AG04450 (cell line): Measurements from ENCODE around the gene JMJD6. TPM values are rescaled to one million over a fixed set of nuclear protein-coding genes. Genes with fewer than 3 reads are reported as not detected.

Experiments
- CTCF ChIA-PET: fragments of 300-600, 350-600 bp; formaldehyde crosslinking; extraction: SDS; loops from one replicate; lab custom pipeline; 2022; ENCODE audit warnings: antibody characterized with exemption, inconsistent platforms; lab: Charles Lee
- POLR2A ChIA-PET: fragments of 350-600 bp; formaldehyde crosslinking; extraction: SDS; loops from one replicate; lab custom pipeline; 2021; ENCODE audit warnings: antibody characterized with exemption, inconsistent platforms; lab: Yijun Ruan, JAX
- DNase-seq: peaks from one replicate; pipeline ENCODE4 v3.0.0-alpha.2; 2011; ENCODE audit warnings: low read depth, low spot score
- H3K27ac ChIP-seq: one replicate; pipeline ENCODE4 v1.5.1; 2012; ENCODE audit warnings: low read depth, low read length, control low read depth
- H3K27me3 ChIP-seq: one replicate; pipeline ENCODE4 v1.6.0; 2012; ENCODE audit warnings: low read length; ENCODE audit not compliant: control insufficient read depth, insufficient read depth
- H3K4me3 ChIP-seq: 2 replicates; pipeline ENCODE4 v1.5.1; 2011; ENCODE audit warnings: mild to moderate bottlenecking, low read depth, low read length, control low read depth
- H3K9me3 ChIP-seq: 2 replicates; pipeline ENCODE4 v1.5.1; 2012; ENCODE audit warnings: low read length; ENCODE audit not compliant: control insufficient read depth, insufficient read depth
- polyA plus RNA-seq: library from polyadenylated mRNA; depleted of rRNA; stranded (reverse); fragments of >200 nt; gene quantifications from 2 replicates; pipeline ENCODE4 v1.2.3, GENCODE V29; 2011; rRNA removed
- small RNA-seq: library from RNA; depleted of rRNA; stranded (forward); fragments of <200 nt; gene quantifications from one replicate; pipeline ENCODE3, GENCODE V24; 2012; ENCODE audit warnings: low read depth; ENCODE audit not compliant: insufficient read length
- TF ChIP-seq, protein P1 (sequence below): IDR thresholded peaks from 2 replicates; pipeline ENCODE4 v1.5.1; 2011; ENCODE audit warnings: low read depth, low read length, control low read depth, inconsistent platforms

The JMJD6 gene
- polyA plus RNA-seq, 1 experiment = 12.4 TPM

DNA sequence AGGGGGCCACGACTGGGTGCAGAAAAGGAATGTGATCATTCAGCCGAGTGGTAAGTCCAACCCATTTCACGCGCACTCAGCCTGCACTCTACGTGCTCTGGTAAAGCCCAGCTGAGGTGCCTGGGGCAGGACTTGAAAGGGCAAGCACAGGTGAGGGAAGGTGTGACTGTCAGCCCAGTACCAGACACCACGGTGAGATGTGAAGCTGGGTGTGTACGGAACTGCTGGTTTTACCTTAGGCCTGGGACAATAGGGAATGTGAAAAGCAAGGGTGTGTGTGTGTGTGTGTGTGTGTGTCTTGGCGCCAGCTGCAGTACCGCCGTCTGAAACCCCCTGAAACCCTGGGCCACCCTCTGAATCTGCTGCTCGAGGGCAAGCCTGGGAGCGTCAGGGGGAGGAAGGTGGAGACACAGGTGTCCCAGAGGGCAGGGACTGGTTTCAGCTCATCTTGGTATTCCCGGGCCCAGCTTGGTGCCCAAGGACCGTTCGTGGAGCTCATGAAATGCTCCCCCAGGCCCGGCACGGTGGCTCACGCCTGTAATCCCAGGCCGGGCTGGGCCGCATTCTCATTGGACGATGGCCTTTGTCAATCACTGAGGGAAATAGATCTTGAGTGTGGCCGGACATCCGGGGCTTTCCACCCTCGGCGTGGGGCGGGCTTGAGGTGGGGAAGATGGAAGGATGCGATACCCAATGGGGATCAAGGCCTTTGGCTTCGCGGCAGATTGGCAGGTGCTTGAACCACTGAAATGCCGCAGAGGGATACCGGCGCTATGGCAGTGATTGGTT is 55.1 kb downstream of the JMJD6 start:
- Histone ChIP-seq H3K27me3 (no peaks in the 10 kb centered on the region), H3K27ac (peak overlapping the region; percentile 61), H3K4me3 (peak overlapping the region; percentile 75), H3K9me3 (no peaks in the 10 kb centered on the region)
- POLR2A ChIA-PET = interaction anchor here (0.6 to 2.1 kb wide), 13 partner anchors 12 to 167 kb away, joined by 3 to 9 read pairs (median 3); partner anchors contain the start of genes JMJD6, METTL23 and MXRA7
- TF ChIP-seq, protein P1, sequence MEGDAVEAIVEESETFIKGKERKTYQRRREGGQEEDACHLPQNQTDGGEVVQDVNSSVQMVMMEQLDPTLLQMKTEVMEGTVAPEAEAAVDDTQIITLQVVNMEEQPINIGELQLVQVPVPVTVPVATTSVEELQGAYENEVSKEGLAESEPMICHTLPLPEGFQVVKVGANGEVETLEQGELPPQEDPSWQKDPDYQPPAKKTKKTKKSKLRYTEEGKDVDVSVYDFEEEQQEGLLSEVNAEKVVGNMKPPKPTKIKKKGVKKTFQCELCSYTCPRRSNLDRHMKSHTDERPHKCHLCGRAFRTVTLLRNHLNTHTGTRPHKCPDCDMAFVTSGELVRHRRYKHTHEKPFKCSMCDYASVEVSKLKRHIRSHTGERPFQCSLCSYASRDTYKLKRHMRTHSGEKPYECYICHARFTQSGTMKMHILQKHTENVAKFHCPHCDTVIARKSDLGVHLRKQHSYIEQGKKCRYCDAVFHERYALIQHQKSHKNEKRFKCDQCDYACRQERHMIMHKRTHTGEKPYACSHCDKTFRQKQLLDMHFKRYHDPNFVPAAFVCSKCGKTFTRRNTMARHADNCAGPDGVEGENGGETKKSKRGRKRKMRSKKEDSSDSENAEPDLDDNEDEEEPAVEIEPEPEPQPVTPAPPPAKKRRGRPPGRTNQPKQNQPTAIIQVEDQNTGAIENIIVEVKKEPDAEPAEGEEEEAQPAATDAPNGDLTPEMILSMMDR = no peak
- CTCF ChIA-PET = interaction anchor here (0.6 to 2.0 kb wide), 8 partner anchors 9 to 168 kb away, joined by 3 to 15 read pairs (median 3); no protein-coding TSS in a partner anchor
- DNase-seq = peak; percentile 100

DNA sequence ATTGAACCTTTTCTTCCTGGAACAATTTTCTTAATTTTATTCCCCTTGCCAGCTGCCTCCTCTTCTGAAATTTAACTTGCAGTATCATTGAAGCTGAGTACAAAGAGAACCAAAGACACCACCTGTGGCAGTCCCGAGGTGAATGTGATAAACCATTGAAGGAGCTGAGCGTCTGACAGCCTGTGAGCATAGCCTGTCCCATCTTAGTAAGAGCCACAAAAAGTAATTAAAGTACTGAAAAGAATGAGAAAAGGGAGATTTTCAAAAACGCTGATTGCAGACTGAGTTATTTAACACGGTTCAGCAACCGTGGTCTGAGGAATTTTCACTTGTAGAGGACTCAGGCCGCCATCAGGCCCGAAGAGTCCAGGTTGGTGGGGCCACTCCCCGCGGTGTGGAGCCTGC is 55.7 kb downstream of the JMJD6 start:
- POLR2A ChIA-PET = interaction anchor here (0.6 to 2.1 kb wide), 8 partner anchors 13 to 166 kb away, joined by 3 to 9 read pairs (median 4); partner anchors contain the start of genes JMJD6, METTL23 and MXRA7

DNA sequence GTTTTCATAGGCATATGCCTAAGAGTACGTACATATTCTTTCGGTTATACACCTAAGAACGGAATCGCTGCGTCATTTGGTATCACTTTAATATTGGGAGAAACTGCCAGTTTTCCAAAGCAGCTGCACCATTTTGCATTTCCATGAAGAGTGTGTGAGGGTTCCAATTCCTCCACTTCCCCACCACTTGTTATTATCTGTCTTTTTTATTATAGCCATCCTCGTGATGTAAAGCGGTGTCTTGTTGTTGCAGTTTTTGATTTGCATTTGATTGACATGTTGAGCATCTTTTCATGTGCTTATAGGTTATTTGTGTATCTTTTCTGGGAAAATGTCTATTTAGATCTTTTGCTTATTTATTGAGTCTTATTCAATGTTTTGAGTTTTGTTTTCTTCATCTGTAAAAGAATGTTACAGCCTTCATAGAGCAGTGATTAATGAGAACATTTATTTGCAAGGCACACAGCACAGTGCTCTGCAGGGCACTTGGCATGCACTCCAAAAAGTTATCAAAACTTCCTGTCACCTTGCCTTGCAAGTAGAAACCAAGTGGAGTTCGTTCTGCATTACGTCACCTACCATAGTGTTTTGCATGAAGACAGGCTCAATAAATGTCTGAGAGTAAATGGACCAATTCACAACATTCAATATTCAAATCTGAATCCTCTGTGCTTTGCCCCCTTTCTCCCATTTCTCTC is 56.2 kb downstream of the JMJD6 start:
- ChIA-PET CTCF (interaction anchor here (1.0 kb wide), 1 partner anchor 147 kb away, joined by 4 read pairs; no protein-coding TSS in a partner anchor), POLR2A (interaction anchor here (2.1 kb wide), 1 partner anchor 41 kb away, joined by 9 read pairs; the partner anchor contains the start of gene MXRA7)
- Histone ChIP-seq H3K9me3 (no peaks in the 10 kb centered on the region), H3K27me3 (no peaks in the 10 kb centered on the region), H3K27ac (no peak overlapping the region), H3K4me3 (no peak overlapping the region)
- no peak for DNase-seq
- TF ChIP-seq, protein P1 = no peak

More for the DNA sequence above, 55.7 kb downstream of the JMJD6 start:
- CTCF ChIA-PET = interaction anchor here (0.7 to 2.0 kb wide), 4 partner anchors 10 to 147 kb away, joined by 3 to 15 read pairs (median 6); no protein-coding TSS in a partner anchor
- H3K4me3 ChIP-seq = no peak overlapping the region
- no peaks in the 10 kb centered on the region for H3K27me3 ChIP-seq
- no peak overlapping the region for H3K27ac ChIP-seq
- DNase-seq = no peak
- no peaks in the 10 kb centered on the region for H3K9me3 ChIP-seq
- TF ChIP-seq, protein P1 = no peak

Small RNA genes lying within 50 kb of the gene (small RNA-seq; reads per million reads assigned to genes)
- gene AC005837.3 = not detected
- not detected for gene RF02271
- gene RNU6-97P = not detected
- not detected for gene RNY4P36

Other genes with a start within 250 kb of the JMJD6 start
- gene RHBDF2, start 225.2 kb downstream of the JMJD6 start, polyA plus RNA-seq = 5.4 and 8.7 TPM in 2 replicates
- 7.4 and 7.7 TPM in 2 replicates for gene CYGB, start 188.9 kb downstream of the JMJD6 start, polyA plus RNA-seq
- gene PRCD, start 186.6 kb downstream of the JMJD6 start, polyA plus RNA-seq = 0.69 and 1.9 TPM in 2 replicates
- gene ST6GALNAC2, start 140.7 kb downstream of the JMJD6 start, polyA plus RNA-seq = 0.17 and 0.36 TPM in 2 replicates
- not detected in 2 replicates for gene ST6GALNAC1, start 82.8 kb downstream of the JMJD6 start, polyA plus RNA-seq
- 222 and 265 TPM in 2 replicates for gene MXRA7, start 15.6 kb downstream of the JMJD6 start, polyA plus RNA-seq
- gene METTL23, start 233 bp upstream of the JMJD6 start, polyA plus RNA-seq = 46.8 and 54.4 TPM in 2 replicates
- gene SRSF2, start 10.7 kb upstream of the JMJD6 start, polyA plus RNA-seq = 170 and 184 TPM in 2 replicates
- 20.3 and 21.1 TPM in 2 replicates for gene MFSD11, start 11.5 kb upstream of the JMJD6 start, polyA plus RNA-seq
- gene MGAT5B, start 141.8 kb upstream of the JMJD6 start, polyA plus RNA-seq = 0.69 and 0.81 TPM in 2 replicates